ENCODE measurements around the gene C16orf87.
"Not testable (repeated sequence)": the region's sequence is repeated elsewhere in the genome, so short reads cannot be mapped to it uniquely, and the experiment has no call there.

- TF ChIP-seq BRF2 (IDR thresholded peaks at IDR 0.05; ENCODE audit: borderline replicate concordance, insufficient read depth, insufficient read length); USF2 (CRISPR knock-in tag; IDR thresholded peaks at IDR 0.05); PTBP1 (IDR thresholded peaks at IDR 0.05; ENCODE audit: low read depth, low read length): not testable (repeated sequence)
These were observed 36.5 kb upstream of the C16orf87 start for GRCh38 chr16:46867486-46867885.
